HCT116 (cell line): ENCODE data around the gene ERCC6.

ENCODE experiments used
- CTCF ChIP-seq, 3 experiments: fragments of 200-600 bp in 1 of 3; sonication (generic) in 1 of 3; IDR thresholded peaks in 2 of 3; conservative IDR thresholded peaks in 1 of 3; 2 replicates each; pipeline ENCODE4 v1.5.1; 2012 to 2017; ENCODE audit warnings: low read depth in 2 of 3, low read length in 2 of 3, antibody characterized with exemption in 1 of 3, borderline replicate concordance in 1 of 3, control low read depth in 1 of 3, mild to moderate bottlenecking in 1 of 3, mixed read lengths in 1 of 3, mixed run types in 1 of 3, moderate library complexity in 1 of 3; ENCODE audit not compliant: insufficient read depth in 1 of 3
- EZH2 ChIP-seq: fragments of 200-600 bp; sonication (generic); IDR thresholded peaks from 2 replicates; pipeline ENCODE4 v1.6.1; 2017; ENCODE audit warnings: antibody characterized with exemption, mixed run types
- POLR2A ChIP-seq: IDR thresholded peaks from 2 replicates; pipeline ENCODE4 v1.7.0; 2011; ENCODE audit warnings: borderline replicate concordance; ENCODE audit not compliant: insufficient read depth, insufficient read length; ENCODE audit errors: extremely low read depth
- POLR2AphosphoS5 ChIP-seq: IDR thresholded peaks from 2 replicates; pipeline ENCODE4 v1.6.1; 2011; ENCODE audit warnings: mild to moderate bottlenecking, low read depth, low read length, moderate library complexity
- RAD21 ChIP-seq: IDR thresholded peaks from 2 replicates; pipeline ENCODE4 v1.6.1; 2012; ENCODE audit warnings: low read depth, mild to moderate bottlenecking
- SP1 ChIP-seq: IDR thresholded peaks from 2 replicates; pipeline ENCODE4 v1.6.1; 2012; ENCODE audit warnings: low read depth
- TCF7L2 ChIP-seq: IDR thresholded peaks from 2 replicates; pipeline ENCODE4 v1.7.0; 2011; ENCODE audit warnings: borderline replicate concordance, inconsistent platforms; ENCODE audit not compliant: insufficient read depth, insufficient read length; ENCODE audit errors: extremely low read depth
- ZFX ChIP-seq: fragments of 450-650 bp; IDR thresholded peaks from 2 replicates; pipeline ENCODE4 v1.6.1; 2017
- ZNF274 ChIP-seq: fragments of 200-500 bp; sonication (Bioruptor generic); IDR thresholded peaks from 2 replicates; pipeline ENCODE4 v1.6.1; 2014; ENCODE audit warnings: mild to moderate bottlenecking, low read depth, low read length, inconsistent platforms

DNA sequence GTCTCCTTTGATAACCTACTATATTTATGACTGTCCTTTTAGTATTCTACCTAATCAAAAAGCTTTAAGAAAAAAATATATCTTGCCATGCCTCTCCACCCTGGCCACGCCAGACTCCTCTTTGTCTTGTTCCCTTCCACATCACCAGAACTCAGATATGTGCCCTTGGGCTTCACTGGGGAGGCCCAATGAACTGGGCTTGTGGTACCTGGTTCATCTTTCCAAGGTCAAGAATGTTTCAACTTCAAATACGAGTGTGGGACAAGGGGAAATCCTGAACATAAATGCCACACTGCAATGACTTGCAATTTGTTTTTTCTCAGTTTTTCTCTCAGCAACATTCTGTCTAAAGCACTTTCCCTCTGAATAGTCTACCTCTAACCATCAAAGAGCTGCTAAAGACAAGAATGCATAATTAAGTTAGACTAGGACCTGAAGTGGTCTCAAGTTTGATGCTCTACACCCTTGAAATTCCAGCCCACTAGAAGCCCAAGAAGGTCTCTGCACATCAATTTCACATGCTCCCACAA is 9.9 kb downstream of the ERCC6 start:
- no peak for TF ChIP-seq CTCF (IDR thresholded peaks at IDR 0.05 in 2 of 3, conservative IDR thresholded peaks at IDR 0.05 in 1 of 3; ENCODE audit: borderline replicate concordance in 1 of 3, insufficient read depth in 1 of 3, low read depth in 2 of 3, low read length in 2 of 3)
- no peak for TF ChIP-seq RAD21
- TF ChIP-seq TCF7L2: no peak
- TF ChIP-seq EZH2: no peak
- TF ChIP-seq ZFX: no peak
- TF ChIP-seq POLR2A: no peak
- no peak for TF ChIP-seq ZNF274
- TF ChIP-seq SP1: no peak
- no peak for TF ChIP-seq POLR2AphosphoS5
